GM12878 (cell line): Measurements from ENCODE around the gene RSAD2.

ENCODE experiments used
- CEBPB ChIP-seq, 2 experiments: fragments of 150-350 bp in 1 of 2; IDR thresholded peaks; 2 replicates each; pipeline ENCODE4 v1.6.1; 2012 to 2014; ENCODE audit warnings: low read depth in 2 of 2, low read length in 2 of 2, borderline replicate concordance in 1 of 2, inconsistent platforms in 1 of 2
- CTCF ChIP-seq, 3 experiments: IDR thresholded peaks in 2 of 3; conservative IDR thresholded peaks in 1 of 3; 2 replicates each; pipeline ENCODE4 v1.5.1; 2011; ENCODE audit warnings: low read depth in 3 of 3, low read length in 3 of 3, mild to moderate bottlenecking in 3 of 3, control low read depth in 2 of 3, moderate library complexity in 2 of 3, inconsistent platforms in 1 of 3, mixed read lengths in 1 of 3; ENCODE audit not compliant: control insufficient read depth in 2 of 3, insufficient read depth in 1 of 3; ENCODE audit errors: extremely low read depth in 1 of 3
- ELK1 ChIP-seq: IDR thresholded peaks from 2 replicates; pipeline ENCODE4 v1.6.1; 2012; ENCODE audit warnings: low read depth, low read length, improper control_type of control experiment
- GABPA ChIP-seq: IDR thresholded peaks from 2 replicates; pipeline ENCODE4 v1.6.1; 2014; ENCODE audit warnings: antibody characterized with exemption, low read depth, mild to moderate bottlenecking, inconsistent platforms
- NKRF ChIP-seq: fragments of 450-650 bp; conservative IDR thresholded peaks from 2 replicates; pipeline ENCODE4 v1.6.1; 2017; ENCODE audit warnings: mild to moderate bottlenecking, moderate library complexity
- POLR2AphosphoS5 ChIP-seq: IDR thresholded peaks from 2 replicates; pipeline ENCODE4 v1.6.1; 2011; ENCODE audit warnings: mild to moderate bottlenecking, low read length, inconsistent platforms
- PRDM15 ChIP-seq: fragments of 450-650 bp; formaldehyde crosslinking; IDR thresholded peaks from 2 replicates; pipeline ENCODE4 v1.4.0; 2020; ENCODE audit warnings: mild to moderate bottlenecking, moderate library complexity
- SMC3 ChIP-seq: IDR thresholded peaks from 2 replicates; pipeline ENCODE4 v1.6.1; 2011; ENCODE audit warnings: low read length, improper control_type of control experiment, borderline replicate concordance
- SP1 ChIP-seq: IDR thresholded peaks from one replicate; pipeline ENCODE4 v1.6.1; 2011; ENCODE audit warnings: low read depth, low read length
- TAF1 ChIP-seq: IDR thresholded peaks from 2 replicates; pipeline ENCODE4 v1.6.1; 2011; ENCODE audit warnings: mild to moderate bottlenecking, low read depth, low read length, borderline replicate concordance
- TARDBP ChIP-seq: IDR thresholded peaks from 2 replicates; pipeline ENCODE4 v1.6.1; 2016; ENCODE audit warnings: borderline replicate concordance
- WRNIP1 ChIP-seq: IDR thresholded peaks from 2 replicates; pipeline ENCODE4 v1.6.1; 2011; ENCODE audit warnings: low read depth, low read length, improper control_type of control experiment, borderline replicate concordance
- TF ChIP-seq, protein P1 (sequence below): IDR thresholded peaks from 2 replicates; pipeline ENCODE4 v1.6.1; 2011; ENCODE audit warnings: low read depth, mild to moderate bottlenecking, low read length, moderate library complexity, borderline replicate concordance; ENCODE audit errors: extremely low read depth

DNA sequence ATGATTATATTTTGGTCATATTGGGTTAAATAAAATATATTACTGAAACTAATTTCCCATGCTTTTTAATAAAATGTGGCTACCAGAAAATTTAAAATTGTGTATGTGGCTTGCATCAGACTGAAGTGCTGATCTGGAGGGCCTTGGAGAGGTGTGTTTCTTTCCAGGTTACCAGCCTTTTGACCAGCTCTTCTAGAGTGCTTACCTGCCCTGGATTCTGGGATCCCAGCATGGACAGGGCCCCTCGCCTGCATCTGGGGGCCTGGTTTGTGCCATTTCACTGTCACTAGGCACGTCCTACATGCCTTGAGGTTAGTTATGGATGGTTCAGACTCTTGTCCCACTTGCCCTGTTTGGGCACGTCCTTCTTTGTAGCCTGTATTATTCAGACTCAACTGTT is 50.2 kb downstream of the RSAD2 start:
- no peak for TF ChIP-seq TARDBP
- no peak for TF ChIP-seq CTCF (IDR thresholded peaks at IDR 0.05 in 2 of 3, conservative IDR thresholded peaks at IDR 0.05 in 1 of 3; ENCODE audit: control insufficient read depth in 2 of 3, extremely low read depth in 1 of 3, insufficient read depth in 1 of 3, low read depth in 3 of 3, low read length in 3 of 3)
- no peak for TF ChIP-seq NKRF
- TF ChIP-seq CEBPB (IDR thresholded peaks at IDR 0.05; ENCODE audit: borderline replicate concordance in 1 of 2, low read depth in 2 of 2, low read length in 2 of 2): no peak
- no peak for TF ChIP-seq TAF1
- no peak for TF ChIP-seq GABPA
- no peak for TF ChIP-seq SP1
- no peak for TF ChIP-seq PRDM15 (CRISPR knock-in tag)
- TF ChIP-seq SMC3: no peak
- TF ChIP-seq, protein P1, sequence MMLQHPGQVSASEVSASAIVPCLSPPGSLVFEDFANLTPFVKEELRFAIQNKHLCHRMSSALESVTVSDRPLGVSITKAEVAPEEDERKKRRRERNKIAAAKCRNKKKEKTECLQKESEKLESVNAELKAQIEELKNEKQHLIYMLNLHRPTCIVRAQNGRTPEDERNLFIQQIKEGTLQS: no peak
- TF ChIP-seq ELK1: no peak
- no peak for TF ChIP-seq POLR2AphosphoS5
- no peak for TF ChIP-seq WRNIP1
